Lower lobe of right lung (tissue), 2 donors: Measurements from ENCODE around the gene PSMC3IP. TPM values are rescaled to one million over a fixed set of nuclear protein-coding genes. Genes with fewer than 3 reads are reported as not detected.

Experiments
- ATAC-seq, 2 donors: fragments of 200-7000 bp; cut with Tn5 transposase; one replicate each; pipeline ENCODE4 v1.9.1; 2020 to 2022; ENCODE audit warnings: mild to moderate bottlenecking in 2 of 2, moderate library complexity in 2 of 2
- DNase-seq: peaks from one replicate; pipeline ENCODE4 v3.0.0-alpha.2; 2020
- H3K27ac ChIP-seq: fragments of 200-600 bp; one replicate; pipeline ENCODE4 v1.8.0; 2022
- H3K27me3 ChIP-seq: fragments of 200-600 bp; one replicate; pipeline ENCODE4 v1.8.0; 2022; ENCODE audit warnings: low read depth
- H3K36me3 ChIP-seq: fragments of 200-600 bp; one replicate; pipeline ENCODE4 v1.8.0; 2022; ENCODE audit warnings: mild to moderate bottlenecking
- H3K4me1 ChIP-seq: fragments of 200-600 bp; one replicate; pipeline ENCODE4 v1.8.0; 2022
- H3K4me3 ChIP-seq: fragments of 200-600 bp; one replicate; pipeline ENCODE4 v1.8.0; 2022; ENCODE audit warnings: mild to moderate bottlenecking
- H3K9me3 ChIP-seq: fragments of 200-600 bp; one replicate; pipeline ENCODE4 v1.8.0; 2022
- intact Hi-C: fragments of 100-400 bp; cut with DNase I; formaldehyde crosslinking; loops from one replicate; pipeline ENCODE4 v1.11.0; 2022
- total RNA-seq: library from RNA; stranded (reverse); fragmentation: NEBNext Ultra II Directional; extraction: Animal tissue kit (Norgen Biotek cat#: 25700); gene quantifications from one replicate; pipeline ENCODE4 v1.2.1, GENCODE V29; 2021
- TF ChIP-seq, protein P1 (sequence below): fragments of 200-600 bp; IDR thresholded peaks from one replicate; pipeline ENCODE4 v1.8.0; 2022; ENCODE audit warnings: antibody characterized with exemption, mild to moderate bottlenecking
- donor health status: DM: no; HTN: yes; CAD: no; lungs with severe emphysema.

The PSMC3IP gene
- total RNA-seq, 1 donor from 2014 or later, result 4.8 TPM

DNA sequence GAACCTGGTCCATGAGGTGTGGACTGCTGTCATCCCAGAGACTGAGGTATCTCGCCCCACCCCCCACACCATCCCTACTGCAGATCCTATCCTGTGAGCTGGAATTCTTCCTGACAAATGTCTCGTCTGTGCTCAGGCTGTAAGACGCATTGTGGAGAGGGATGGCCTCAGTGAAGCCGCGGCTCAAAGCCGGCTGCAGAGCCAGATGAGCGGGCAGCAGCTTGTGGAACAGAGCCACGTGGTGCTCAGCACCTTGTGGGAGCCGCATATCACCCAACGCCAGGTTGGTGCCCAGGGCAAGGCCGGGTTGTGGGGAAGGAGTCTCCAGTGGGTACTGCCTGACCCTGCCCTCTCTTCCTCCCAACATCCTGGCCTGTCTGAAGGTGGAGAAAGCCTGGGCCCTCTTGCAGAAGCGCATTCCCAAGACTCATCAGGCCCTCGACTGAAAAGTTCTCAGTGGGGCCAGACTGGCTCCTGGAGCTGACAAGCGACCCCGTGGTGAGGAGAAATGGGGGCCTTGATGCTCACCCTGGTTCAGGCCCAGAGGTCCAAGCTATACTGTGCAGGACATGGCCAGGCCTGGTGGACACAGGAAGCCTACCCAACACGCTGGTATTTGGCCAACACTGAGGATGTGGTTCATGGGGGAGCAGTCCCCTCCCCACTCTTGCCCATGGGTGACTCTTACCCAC lies 11.9 kb downstream of the PSMC3IP start:
- peak overlapping the region; percentile 96 for H3K27ac ChIP-seq
- TF ChIP-seq, protein P1, sequence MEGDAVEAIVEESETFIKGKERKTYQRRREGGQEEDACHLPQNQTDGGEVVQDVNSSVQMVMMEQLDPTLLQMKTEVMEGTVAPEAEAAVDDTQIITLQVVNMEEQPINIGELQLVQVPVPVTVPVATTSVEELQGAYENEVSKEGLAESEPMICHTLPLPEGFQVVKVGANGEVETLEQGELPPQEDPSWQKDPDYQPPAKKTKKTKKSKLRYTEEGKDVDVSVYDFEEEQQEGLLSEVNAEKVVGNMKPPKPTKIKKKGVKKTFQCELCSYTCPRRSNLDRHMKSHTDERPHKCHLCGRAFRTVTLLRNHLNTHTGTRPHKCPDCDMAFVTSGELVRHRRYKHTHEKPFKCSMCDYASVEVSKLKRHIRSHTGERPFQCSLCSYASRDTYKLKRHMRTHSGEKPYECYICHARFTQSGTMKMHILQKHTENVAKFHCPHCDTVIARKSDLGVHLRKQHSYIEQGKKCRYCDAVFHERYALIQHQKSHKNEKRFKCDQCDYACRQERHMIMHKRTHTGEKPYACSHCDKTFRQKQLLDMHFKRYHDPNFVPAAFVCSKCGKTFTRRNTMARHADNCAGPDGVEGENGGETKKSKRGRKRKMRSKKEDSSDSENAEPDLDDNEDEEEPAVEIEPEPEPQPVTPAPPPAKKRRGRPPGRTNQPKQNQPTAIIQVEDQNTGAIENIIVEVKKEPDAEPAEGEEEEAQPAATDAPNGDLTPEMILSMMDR, result no peak
- DNase-seq (no peak), ATAC-seq (no peak)
- H3K4me3 ChIP-seq, result no peak overlapping the region
- H3K27me3 ChIP-seq, result no peaks in the 10 kb centered on the region
- intact Hi-C loops, result no loop called here
- H3K9me3 ChIP-seq, result no peaks in the 10 kb centered on the region
- peaks cover 49% of the 10 kb centered on the region for H3K36me3 ChIP-seq
- peaks cover 55% of the 10 kb centered on the region for H3K4me1 ChIP-seq

DNA sequence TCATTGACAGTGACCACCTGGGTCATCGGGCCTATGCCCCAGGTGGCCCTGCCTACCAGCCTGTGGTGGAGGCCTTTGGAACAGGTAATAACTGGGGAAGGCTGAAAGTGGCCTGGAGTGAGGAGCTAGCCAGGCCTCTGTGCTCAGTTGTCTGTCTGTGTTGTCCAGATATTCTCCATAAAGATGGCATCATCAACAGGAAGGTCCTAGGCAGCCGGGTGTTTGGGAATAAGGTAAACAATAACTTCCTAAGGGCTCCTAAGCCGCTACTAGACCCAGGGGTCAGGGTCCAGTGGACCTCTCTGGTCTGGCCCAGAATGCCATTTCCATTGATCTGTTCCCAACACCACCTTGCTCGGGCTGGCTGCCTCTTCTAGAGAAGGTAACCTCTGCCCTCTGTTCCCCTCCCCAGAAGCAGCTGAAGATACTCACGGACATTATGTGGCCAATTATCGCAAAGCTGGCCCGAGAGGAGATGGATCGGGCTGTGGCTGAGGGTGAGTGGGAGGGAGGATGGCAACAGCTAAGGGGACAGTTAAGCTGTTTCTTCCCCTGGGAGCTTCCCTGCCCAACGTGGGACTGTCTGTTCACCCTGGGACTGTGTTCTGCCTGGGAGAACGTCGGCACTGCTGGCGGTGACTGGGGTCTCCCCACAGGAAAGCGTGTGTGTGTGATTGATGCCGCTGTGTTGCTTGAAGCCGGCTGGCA lies 12.6 kb downstream of the PSMC3IP start:
- no peaks in the 10 kb centered on the region for H3K9me3 ChIP-seq
- TF ChIP-seq, protein P1, result no peak
- H3K36me3 ChIP-seq, result peaks cover 42% of the 10 kb centered on the region
- peaks cover 59% of the 10 kb centered on the region for H3K4me1 ChIP-seq
- H3K27ac ChIP-seq, result no peak overlapping the region
- no peak for ATAC-seq
- intact Hi-C loops, result no loop called here
- no peaks in the 10 kb centered on the region for H3K27me3 ChIP-seq
- H3K4me3 ChIP-seq, result no peak overlapping the region
- DNase-seq, result no peak

DNA sequence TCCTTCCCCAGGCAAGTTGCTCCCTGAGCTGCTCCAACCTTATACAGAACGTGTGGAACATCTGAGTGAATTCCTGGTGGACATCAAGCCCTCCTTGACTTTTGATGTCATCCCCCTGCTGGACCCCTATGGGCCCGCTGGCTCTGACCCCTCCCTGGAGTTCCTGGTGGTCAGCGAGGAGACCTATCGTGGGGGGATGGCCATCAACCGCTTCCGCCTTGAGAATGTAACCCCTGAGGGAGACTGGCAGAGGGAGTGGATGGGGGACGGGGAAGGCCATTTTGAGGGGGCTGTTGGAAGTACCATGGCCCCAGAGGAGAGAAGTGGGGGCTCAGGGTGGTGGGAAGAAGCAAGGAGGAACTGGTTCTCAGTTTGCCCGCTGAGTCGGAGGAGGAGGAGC lies 13.6 kb downstream of the PSMC3IP start:
- TF ChIP-seq, protein P1, result no peak
- H3K36me3 ChIP-seq, result peaks cover 31% of the 10 kb centered on the region
- H3K4me1 ChIP-seq, result peaks cover 60% of the 10 kb centered on the region
- H3K27ac ChIP-seq, result no peak overlapping the region
- DNase-seq, result no peak
- no peaks in the 10 kb centered on the region for H3K27me3 ChIP-seq
- H3K9me3 ChIP-seq, result no peaks in the 10 kb centered on the region
- H3K4me3 ChIP-seq, result peak overlapping the region; percentile 96
- no peak for ATAC-seq
- intact Hi-C loops, result no loop called here

DNA sequence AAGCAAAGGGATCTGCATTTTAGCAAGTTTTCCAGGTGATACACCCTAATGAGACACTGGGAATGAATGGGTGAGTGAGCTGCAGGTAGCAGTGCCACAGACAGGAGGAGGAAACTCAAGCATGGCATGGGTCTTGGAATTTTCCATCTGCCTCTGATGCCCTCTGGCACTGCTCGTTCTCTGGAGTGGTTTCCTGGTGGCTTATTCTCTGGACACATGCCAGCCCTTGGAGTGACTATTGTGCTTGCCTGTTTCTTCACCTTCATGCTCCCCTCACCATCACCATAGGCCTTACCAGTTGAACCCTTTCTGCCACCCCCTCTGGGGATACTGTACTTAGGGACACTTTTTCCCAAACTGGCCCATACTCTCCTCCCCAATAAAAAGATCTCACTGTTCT lies 14.0 kb downstream of the PSMC3IP start:
- TF ChIP-seq, protein P1, result no peak
- intact Hi-C loops, result no loop called here
- no peaks in the 10 kb centered on the region for H3K27me3 ChIP-seq
- ATAC-seq (no peak), DNase-seq (no peak)
- peak overlapping the region; percentile 96 for H3K4me3 ChIP-seq
- peaks cover 56% of the 10 kb centered on the region for H3K4me1 ChIP-seq
- no peak overlapping the region for H3K27ac ChIP-seq
- no peaks in the 10 kb centered on the region for H3K9me3 ChIP-seq
- H3K36me3 ChIP-seq, result peaks cover 27% of the 10 kb centered on the region

DNA sequence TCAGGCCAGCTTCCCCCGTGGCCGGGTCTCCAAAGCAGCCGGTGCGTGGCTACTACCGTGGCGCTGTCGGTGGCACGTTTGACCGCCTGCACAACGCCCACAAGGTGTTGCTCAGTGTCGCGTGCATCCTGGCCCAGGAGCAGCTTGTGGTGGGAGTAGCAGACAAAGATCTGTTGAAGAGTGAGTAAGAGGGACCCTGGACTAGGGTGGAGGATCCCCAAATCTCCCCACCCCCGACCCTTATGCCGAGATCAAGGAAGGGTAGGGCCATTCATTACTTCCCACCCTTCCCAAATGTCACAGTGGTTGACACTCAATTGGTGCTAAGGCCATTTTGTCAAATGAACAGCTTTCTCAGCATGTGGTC lies 14.4 kb downstream of the PSMC3IP start:
- TF ChIP-seq, protein P1, result no peak
- no peaks in the 10 kb centered on the region for H3K9me3 ChIP-seq
- H3K27me3 ChIP-seq, result no peaks in the 10 kb centered on the region
- DNase-seq (no peak), ATAC-seq (no peak)
- H3K27ac ChIP-seq, result peak overlapping the region; percentile 73
- H3K4me3 ChIP-seq, result peak overlapping the region; percentile 96
- peaks cover 52% of the 10 kb centered on the region for H3K4me1 ChIP-seq
- intact Hi-C loops, result no loop called here
- H3K36me3 ChIP-seq, result peaks cover 23% of the 10 kb centered on the region
